ENCODE data around the gene TIMM13.
A peak's percentile ranks its signal among the peaks of the same experiment; 100 is the strongest.
"Not testable (repeated sequence)": the region's sequence is repeated elsewhere in the genome, so short reads cannot be mapped to it uniquely, and the experiment has no call there.

The TIMM13 gene

GRCh38 chr19:2420490-2420889, 6.9 kb downstream of the TIMM13 start:
- Mint-ChIP-seq H3K36me3 (peaks cover 3% of the 10 kb centered on the region), H3K9me3 (no peaks in the 10 kb centered on the region), H3K27ac (no peak overlapping the region), H3K4me3 (no peak overlapping the region), H3K4me1 (peaks cover under 1% of the 10 kb centered on the region), H3K27me3 (no peaks in the 10 kb centered on the region)
- CTCF ChIA-PET: no interaction called here
- DNase-seq: no peak

GRCh38 chr19:2419754-2420153, 7.6 kb downstream of the TIMM13 start:
- CTCF ChIA-PET: no interaction called here

GRCh38 chr19:2417881-2418406, 9.4 kb downstream of the TIMM13 start:
- no peak overlapping the region for H3K4me3 Mint-ChIP-seq
- CTCF ChIA-PET: no interaction called here
- H3K27me3 Mint-ChIP-seq: no peaks in the 10 kb centered on the region

More at GRCh38 chr19:2419754-2420153, 7.6 kb downstream of the TIMM13 start:
- no peaks in the 10 kb centered on the region for H3K27me3 Mint-ChIP-seq
- no peak overlapping the region for H3K4me3 Mint-ChIP-seq
- no peak for DNase-seq
- peaks cover 3% of the 10 kb centered on the region for H3K36me3 Mint-ChIP-seq
- H3K27ac Mint-ChIP-seq: peak overlapping the region; percentile 42
- no peaks in the 10 kb centered on the region for H3K9me3 Mint-ChIP-seq
- no peaks in the 10 kb centered on the region for H3K4me1 Mint-ChIP-seq

GRCh38 chr19:2417436-2417835, 9.9 kb downstream of the TIMM13 start:
- H3K36me3 Mint-ChIP-seq, DNase-seq, H3K4me3 Mint-ChIP-seq, H3K27me3 Mint-ChIP-seq, CTCF ChIA-PET, H3K4me1 Mint-ChIP-seq, H3K9me3 Mint-ChIP-seq, H3K27ac Mint-ChIP-seq: not testable (repeated sequence)

More at GRCh38 chr19:2417881-2418406, 9.4 kb downstream of the TIMM13 start:
- Mint-ChIP-seq H3K9me3 (no peaks in the 10 kb centered on the region), H3K4me1 (no peaks in the 10 kb centered on the region), H3K27ac (peak overlapping the region; percentile 19), H3K36me3 (peaks cover 1% of the 10 kb centered on the region)
- DNase-seq: no peak

- no peak for DNase-seq
- no peaks in the 10 kb centered on the region for H3K4me1 Mint-ChIP-seq
- peaks cover 3% of the 10 kb centered on the region for H3K27me3 Mint-ChIP-seq
- CTCF ChIA-PET: no interaction called here
- peaks cover 1% of the 10 kb centered on the region for H3K36me3 Mint-ChIP-seq
- H3K27ac Mint-ChIP-seq: no peak overlapping the region
- no peak overlapping the region for H3K4me3 Mint-ChIP-seq
- no peaks in the 10 kb centered on the region for H3K9me3 Mint-ChIP-seq
Measured at GRCh38 chr19:2416321-2417097, 10.9 kb downstream of the TIMM13 start.

- CTCF ChIA-PET: no interaction called here
- peaks cover 1% of the 10 kb centered on the region for H3K36me3 Mint-ChIP-seq
- H3K4me1 Mint-ChIP-seq: no peaks in the 10 kb centered on the region
- peaks cover 4% of the 10 kb centered on the region for H3K27me3 Mint-ChIP-seq
- H3K4me3 Mint-ChIP-seq: no peak overlapping the region
- no peak overlapping the region for H3K27ac Mint-ChIP-seq
- DNase-seq: no peak
- no peaks in the 10 kb centered on the region for H3K9me3 Mint-ChIP-seq
Measured at GRCh38 chr19:2415973-2416319, 11.4 kb downstream of the TIMM13 start.

- Mint-ChIP-seq H3K27me3 (peaks cover 9% of the 10 kb centered on the region), H3K27ac (no peak overlapping the region), H3K4me3 (no peak overlapping the region), H3K9me3 (no peaks in the 10 kb centered on the region), H3K4me1 (no peaks in the 10 kb centered on the region), H3K36me3 (peaks cover 1% of the 10 kb centered on the region)
- CTCF ChIA-PET: no interaction called here
- no peak for DNase-seq
Measured at GRCh38 chr19:2415281-2415972, 12.0 kb downstream of the TIMM13 start.

GRCh38 chr19:2413629-2414028, 13.8 kb downstream of the TIMM13 start:
- peaks cover 21% of the 10 kb centered on the region for H3K27me3 Mint-ChIP-seq
- no peak overlapping the region for H3K27ac Mint-ChIP-seq
- H3K9me3 Mint-ChIP-seq: no peaks in the 10 kb centered on the region
- H3K4me3 Mint-ChIP-seq: no peak overlapping the region
- H3K36me3 Mint-ChIP-seq: peaks cover 1% of the 10 kb centered on the region
- no peak for DNase-seq
- CTCF ChIA-PET: no interaction called here
- no peaks in the 10 kb centered on the region for H3K4me1 Mint-ChIP-seq

GRCh38 chr19:2413159-2413558, 14.2 kb downstream of the TIMM13 start:
- H3K4me3 Mint-ChIP-seq: no peak overlapping the region
- peaks cover 1% of the 10 kb centered on the region for H3K36me3 Mint-ChIP-seq
- no peak for DNase-seq
- H3K27me3 Mint-ChIP-seq: peaks cover 21% of the 10 kb centered on the region
- CTCF ChIA-PET: no interaction called here
- H3K4me1 Mint-ChIP-seq: no peaks in the 10 kb centered on the region
- no peak overlapping the region for H3K27ac Mint-ChIP-seq
- no peaks in the 10 kb centered on the region for H3K9me3 Mint-ChIP-seq

- Mint-ChIP-seq H3K27me3 (peaks cover 21% of the 10 kb centered on the region), H3K4me3 (no peak overlapping the region), H3K4me1 (no peaks in the 10 kb centered on the region), H3K27ac (no peak overlapping the region), H3K36me3 (no peaks in the 10 kb centered on the region), H3K9me3 (no peaks in the 10 kb centered on the region)
- CTCF ChIA-PET: interaction anchor here (1.2 kb wide), 1 partner anchor 19 kb away, joined by 3 read pairs; no protein-coding TSS in a partner anchor
- no peak for DNase-seq
Measured at GRCh38 chr19:2412449-2412848, 14.9 kb downstream of the TIMM13 start.

GRCh38 chr19:2411709-2412108, 15.7 kb downstream of the TIMM13 start:
- CTCF ChIA-PET: interaction anchor here (0.8 to 1.2 kb wide), 2 partner anchors 19 to 464 kb away, joined by 3 read pairs; no protein-coding TSS in a partner anchor
- DNase-seq: no peak
- H3K27ac Mint-ChIP-seq: no peak overlapping the region
- H3K4me1 Mint-ChIP-seq: no peaks in the 10 kb centered on the region
- H3K27me3 Mint-ChIP-seq: peaks cover 21% of the 10 kb centered on the region
- H3K4me3 Mint-ChIP-seq: no peak overlapping the region
- no peaks in the 10 kb centered on the region for H3K36me3 Mint-ChIP-seq
- H3K9me3 Mint-ChIP-seq: no peaks in the 10 kb centered on the region

GRCh38 chr19:2410023-2410422, 17.4 kb downstream of the TIMM13 start:
- Mint-ChIP-seq H3K9me3 (no peaks in the 10 kb centered on the region), H3K27ac (no peak overlapping the region), H3K4me3 (no peak overlapping the region), H3K27me3 (peaks cover 23% of the 10 kb centered on the region), H3K4me1 (no peaks in the 10 kb centered on the region), H3K36me3 (no peaks in the 10 kb centered on the region)
- CTCF ChIA-PET: no interaction called here
- no peak for DNase-seq

- CTCF ChIA-PET: no interaction called here
- Mint-ChIP-seq H3K9me3 (no peaks in the 10 kb centered on the region), H3K36me3 (no peaks in the 10 kb centered on the region), H3K4me3 (no peak overlapping the region), H3K27ac (no peak overlapping the region), H3K4me1 (no peaks in the 10 kb centered on the region), H3K27me3 (peaks cover 25% of the 10 kb centered on the region)
- DNase-seq: no peak
Measured at GRCh38 chr19:2409352-2409912, 18.0 kb downstream of the TIMM13 start.

- CTCF ChIA-PET: no interaction called here
- Mint-ChIP-seq H3K4me1 (no peaks in the 10 kb centered on the region), H3K9me3 (no peaks in the 10 kb centered on the region), H3K36me3 (no peaks in the 10 kb centered on the region), H3K27me3 (peaks cover 25% of the 10 kb centered on the region), H3K27ac (no peak overlapping the region), H3K4me3 (no peak overlapping the region)
- no peak for DNase-seq
Measured at GRCh38 chr19:2408247-2408646, 19.1 kb downstream of the TIMM13 start.

- H3K36me3 Mint-ChIP-seq: no peaks in the 10 kb centered on the region
- H3K9me3 Mint-ChIP-seq: no peaks in the 10 kb centered on the region
- H3K4me1 Mint-ChIP-seq: peaks cover 5% of the 10 kb centered on the region
- H3K27ac Mint-ChIP-seq: no peak overlapping the region
- no peak overlapping the region for H3K4me3 Mint-ChIP-seq
- CTCF ChIA-PET: no interaction called here
- H3K27me3 Mint-ChIP-seq: peaks cover 3% of the 10 kb centered on the region
- no peak for DNase-seq
Measured at GRCh38 chr19:2399582-2399981, 27.8 kb downstream of the TIMM13 start.

All from activated naive CD4-positive, alpha-beta T cell treated with anti-CD3 and anti-CD28 coated beads, Interleukin-2, amount 10 ng/mL, durations not matched to agents 7 days and 5 days (primary cell).